HEK293 (cell line): Measurements from ENCODE around the gene TAS2R60.

Experiments
- CTCF ChIP-seq: fragments of 450-650 bp; formaldehyde crosslinking; IDR thresholded peaks from 2 replicates; pipeline ENCODE4 v1.5.1; 2016; ENCODE audit warnings: missing biosample characterization, missing genetic modification characterization
- PRDM1 ChIP-seq: fragments of 450-650 bp; formaldehyde crosslinking; IDR thresholded peaks from 2 replicates; pipeline ENCODE4; 2016; ENCODE audit warnings: missing biosample characterization, missing genetic modification characterization

DNA sequence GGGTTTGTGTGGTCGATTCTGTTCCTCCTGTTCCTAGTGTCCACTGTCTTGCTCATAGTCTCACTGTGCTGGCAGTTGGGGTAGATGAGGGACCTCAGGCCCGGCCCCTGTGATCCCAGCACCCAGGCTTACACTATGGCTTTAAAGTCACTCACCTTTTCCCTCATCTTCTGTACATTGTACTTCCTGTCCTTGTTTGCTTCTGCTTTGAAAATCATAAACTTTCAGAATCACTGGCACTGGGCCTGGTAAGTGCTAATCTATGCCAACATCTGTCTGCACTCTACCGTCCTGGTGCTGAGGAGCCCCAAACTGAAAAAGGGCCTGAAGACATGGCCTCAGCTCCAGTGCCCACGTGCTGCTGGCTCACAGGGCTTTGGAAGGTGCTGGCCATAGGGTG, 5.7 kb upstream of the TAS2R60 start:
- TF ChIP-seq CTCF (tag by site-specific recombination) (no peak), PRDM1 (tag by site-specific recombination) (no peak)
